Measurements from ENCODE around the gene DCLRE1B. TPM values are rescaled to one million over a fixed set of nuclear protein-coding genes. Genes with fewer than 3 reads are reported as not detected.

Gene DCLRE1B
- total and polyA plus RNA-seq, 10 donors = 1.9 to 10.5 (median 7.3) TPM

- 83 to 100% (median 93%) methylated on average over 2 of the region's 2 CpGs for WGBS, 5 donors
Observed at GRCh38 chr1:113917400-113918082, 12.4 kb downstream of the DCLRE1B start.

GRCh38 chr1:113918243-113918642 is 13.1 kb downstream of the DCLRE1B start:
- Histone ChIP-seq H3K9me3 (no peaks in the 10 kb centered on the region), H3K4me3 (no peak overlapping the region), H3K4me1 (peaks cover 0 to 3% (median 0%) of the 10 kb centered on the region in 6 donors), H3K27ac (no peak overlapping the region), H3K36me3 (no peaks in the 10 kb centered on the region), H3K27me3 (replicated peaks in 1 of 7) (no peaks in the 10 kb centered on the region)
- intact Hi-C loops (cut with DNase I; ENCODE audit: low total_unique reads) = no loop called here
- TF ChIP-seq POLR2AphosphoS5 (IDR thresholded peaks at IDR 0.05) = no peak
- no peak for DNase-seq

More at GRCh38 chr1:113917400-113918082, 12.4 kb downstream of the DCLRE1B start:
- Histone ChIP-seq H3K4me1 (peaks cover 0 to 8% (median 0%) of the 10 kb centered on the region in 6 donors), H3K27me3 (replicated peaks in 1 of 7) (no peaks in the 10 kb centered on the region), H3K36me3 (peaks cover 0 to 6% (median 2%) of the 10 kb centered on the region in 6 donors), H3K27ac (no peak overlapping the region), H3K9me3 (no peaks in the 10 kb centered on the region), H3K4me3 (no peak overlapping the region)
- intact Hi-C loops (cut with DNase I; ENCODE audit: low total_unique reads) = no loop called here
- TF ChIP-seq POLR2AphosphoS5 (IDR thresholded peaks at IDR 0.05) = no peak
- TF ChIP-seq CTCF (IDR thresholded peaks at IDR 0.05 in 8 of 11, conservative IDR thresholded peaks at IDR 0.05 in 3 of 11) = no peak
- TF ChIP-seq POLR2A (IDR thresholded peaks at IDR 0.05) = no peak
- no peak for DNase-seq

GRCh38 chr1:113922957-113923356 is 17.8 kb downstream of the DCLRE1B start:
- no peaks in the 10 kb centered on the region for H3K9me3 ChIP-seq
- intact Hi-C loops (cut with DNase I; ENCODE audit: low total_unique reads) = no loop called here
- no peak overlapping the region for H3K27ac ChIP-seq
- no peaks in the 10 kb centered on the region for H3K27me3 ChIP-seq (replicated peaks in 1 of 7)
- DNase-seq = no peak
- H3K4me3 ChIP-seq = no peak overlapping the region
- no peaks in the 10 kb centered on the region for H3K36me3 ChIP-seq
- 72 to 98% (median 97%) methylated on average over 4 of the region's 4 CpGs for WGBS, 5 donors
- TF ChIP-seq POLR2A (IDR thresholded peaks at IDR 0.05) = no peak
- no peak for TF ChIP-seq CTCF (IDR thresholded peaks at IDR 0.05 in 8 of 11, conservative IDR thresholded peaks at IDR 0.05 in 3 of 11)
- TF ChIP-seq POLR2AphosphoS5 (IDR thresholded peaks at IDR 0.05) = no peak
- H3K4me1 ChIP-seq = peaks cover 0 to 6% (median 3%) of the 10 kb centered on the region in 6 donors

GRCh38 chr1:113924473-113924872 is 19.3 kb downstream of the DCLRE1B start:
- no peaks in the 10 kb centered on the region for H3K36me3 ChIP-seq
- H3K9me3 ChIP-seq = no peaks in the 10 kb centered on the region
- no peaks in the 10 kb centered on the region for H3K27me3 ChIP-seq (replicated peaks in 1 of 7)
- peaks cover 6 to 16% (median 13%) of the 10 kb centered on the region in 6 donors for H3K4me1 ChIP-seq
- no peak for DNase-seq
- no peak for TF ChIP-seq POLR2A (IDR thresholded peaks at IDR 0.05)
- TF ChIP-seq POLR2AphosphoS5 (IDR thresholded peaks at IDR 0.05) = no peak
- no peak for TF ChIP-seq CTCF (IDR thresholded peaks at IDR 0.05 in 8 of 11, conservative IDR thresholded peaks at IDR 0.05 in 3 of 11)
- H3K4me3 ChIP-seq = no peak overlapping the region
- H3K27ac ChIP-seq = no peak overlapping the region
- intact Hi-C loops (cut with DNase I; ENCODE audit: low total_unique reads) = no loop called here
- WGBS, 5 donors = 90 to 92% (median 91%) methylated on average over 2 of the region's 2 CpGs

Measured in spleen (tissue), 11 donors.